ENCODE results near the gene PPIF.
A peak's percentile ranks its signal among the peaks of the same experiment; 100 is the strongest.
"Not testable (repeated sequence)": the region's sequence is repeated elsewhere in the genome, so short reads cannot be mapped to it uniquely, and the experiment has no call there.

The PPIF gene

DNA sequence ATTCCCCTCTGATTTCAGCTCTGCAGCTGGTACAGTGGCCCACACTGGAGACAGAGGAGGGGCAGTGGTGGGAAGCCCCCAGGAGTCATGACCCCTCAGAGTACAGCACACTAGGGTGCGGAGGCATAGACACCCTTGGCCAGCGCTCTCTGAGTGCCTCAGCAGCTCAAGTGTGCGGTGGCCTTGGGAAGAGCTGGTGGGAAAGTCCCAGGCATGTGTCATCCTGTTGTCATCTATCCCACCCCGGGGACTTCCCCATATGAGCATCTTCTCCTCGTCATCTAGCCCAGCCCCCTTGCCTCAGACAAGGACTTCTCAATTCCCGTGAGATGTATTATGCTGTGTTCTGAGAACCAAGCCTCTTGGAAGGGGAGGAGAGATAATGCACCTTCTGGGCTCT lies 15.6 kb upstream of the PPIF start:
- no peak for DNase-seq (ENCODE audit: low spot score)

DNA sequence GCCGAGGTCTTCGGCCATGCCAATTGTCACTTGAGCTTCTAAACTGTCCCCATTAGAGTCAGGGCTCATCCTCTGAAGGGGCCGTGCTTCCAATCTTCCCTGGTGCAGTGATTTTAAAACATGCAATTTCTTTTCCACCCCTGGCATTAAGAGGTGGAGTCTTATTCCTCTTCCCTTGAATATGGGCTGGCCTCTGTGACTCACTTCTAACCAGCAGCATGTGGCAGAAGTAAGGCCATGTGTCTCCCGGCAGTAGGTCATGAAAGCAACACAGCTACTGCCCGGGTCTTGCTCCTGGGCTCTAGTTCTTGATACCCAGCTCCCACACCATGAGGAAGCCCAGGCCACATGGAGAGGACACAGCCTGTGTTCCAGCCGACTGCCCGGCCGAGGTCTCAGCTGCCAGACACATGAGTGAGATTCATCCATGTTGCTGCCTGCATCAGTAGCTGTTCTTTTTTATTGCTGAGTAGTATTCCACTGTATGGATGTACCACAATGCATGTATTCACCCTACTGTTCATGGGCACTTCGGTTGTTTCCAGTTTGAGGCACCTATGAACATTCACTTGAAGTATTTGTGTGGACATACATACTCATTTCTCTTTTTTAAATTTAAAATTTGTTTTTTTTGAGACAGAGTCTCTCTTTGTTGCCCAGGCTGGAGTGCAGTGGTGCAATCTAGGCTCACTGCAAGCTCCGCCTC lies 14.5 kb upstream of the PPIF start:
- not testable (repeated sequence) for DNase-seq (ENCODE audit: low spot score)

DNA sequence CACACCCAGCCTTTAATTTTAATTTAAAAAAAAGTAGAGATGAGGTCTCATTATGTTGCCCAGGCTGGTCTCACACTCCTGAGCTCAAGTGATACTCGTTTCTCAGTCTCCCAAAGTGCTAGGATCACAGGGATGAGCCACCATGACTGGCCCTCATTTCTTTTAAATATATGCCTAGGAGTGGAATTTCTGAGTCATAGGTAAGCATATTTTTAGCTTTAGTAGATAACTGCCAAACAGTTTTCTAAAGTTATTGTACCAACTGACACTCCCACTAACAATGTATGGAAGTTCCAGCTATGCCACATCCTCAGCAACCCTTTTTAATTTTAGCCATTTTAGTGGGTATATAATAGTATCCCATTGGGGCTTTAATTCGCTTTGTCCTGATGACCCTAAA lies 13.8 kb upstream of the PPIF start:
- DNase-seq (ENCODE audit: low spot score), result no peak

DNA sequence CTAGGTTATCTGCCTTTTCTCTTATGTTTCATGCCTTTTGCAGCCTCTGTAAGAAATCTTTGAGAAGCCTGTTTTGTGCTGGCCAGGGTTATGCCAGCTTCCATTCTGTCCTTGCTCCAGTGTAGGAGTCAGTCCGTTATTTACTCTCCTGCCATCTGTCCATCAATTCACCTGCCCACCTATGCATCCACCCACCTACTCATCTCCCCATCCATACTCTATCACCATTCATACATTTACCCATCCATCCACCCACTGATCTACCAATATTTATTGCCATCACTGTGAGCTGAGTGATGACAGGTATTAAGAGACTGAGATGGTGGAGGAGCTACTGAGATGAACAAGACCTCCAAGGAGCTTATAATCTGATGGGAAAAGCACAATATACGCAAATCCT lies 12.7 kb upstream of the PPIF start:
- no peak for DNase-seq (ENCODE audit: low spot score)

- peak; percentile 89 for DNase-seq (ENCODE audit: low spot score)
Measured at GRCh38 chr10:79335094-79335469, 12.2 kb upstream of the PPIF start.

GRCh38 chr10:79335470-79336235 lies 11.6 kb upstream of the PPIF start:
- peak; percentile 98 for DNase-seq (ENCODE audit: low spot score)

DNA sequence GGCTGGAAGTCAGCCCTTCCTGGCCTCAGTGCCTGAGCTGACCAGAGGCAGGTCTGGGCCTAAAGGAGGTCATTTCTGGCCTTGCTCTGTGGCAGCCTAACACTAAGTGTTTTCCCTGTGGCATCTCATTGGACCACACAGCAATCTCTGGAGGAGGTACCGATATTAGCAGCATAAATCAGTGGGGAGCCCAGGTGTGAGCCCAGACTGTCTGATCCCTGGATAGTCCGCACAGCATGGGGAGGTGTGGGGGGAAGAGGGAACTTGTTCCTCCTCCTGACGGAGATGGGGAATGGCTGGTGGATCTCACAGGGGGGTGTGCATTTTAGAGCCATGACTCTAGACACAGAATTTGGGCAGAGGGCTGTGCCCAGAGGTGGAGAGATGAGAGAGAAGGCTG lies 11.0 kb upstream of the PPIF start:
- no peak for DNase-seq (ENCODE audit: low spot score)

DNA sequence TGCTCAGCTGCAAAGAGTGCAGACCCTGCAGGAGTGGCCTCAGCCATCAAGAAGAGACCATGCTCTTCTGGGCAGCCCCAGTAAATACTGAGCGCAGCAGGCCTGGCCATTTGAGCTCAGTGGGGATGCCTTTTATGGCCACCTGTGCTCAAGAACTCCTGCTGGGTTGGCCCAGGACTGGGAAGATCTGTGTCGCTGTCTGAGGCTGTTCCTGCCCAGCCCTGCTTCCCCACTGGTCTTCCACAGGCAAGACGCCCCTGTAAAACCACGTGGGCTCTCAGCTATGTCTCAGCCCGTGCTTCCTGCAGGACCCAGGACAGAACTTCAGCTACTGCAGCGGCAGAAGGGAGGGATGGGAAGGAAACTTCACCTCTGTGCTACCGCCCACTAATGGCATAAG lies 10.5 kb upstream of the PPIF start:
- DNase-seq (ENCODE audit: low spot score), result no peak

GRCh38 chr10:79337783-79338469 lies 9.3 kb upstream of the PPIF start:
- not testable (repeated sequence) for DNase-seq (ENCODE audit: low spot score)

DNA sequence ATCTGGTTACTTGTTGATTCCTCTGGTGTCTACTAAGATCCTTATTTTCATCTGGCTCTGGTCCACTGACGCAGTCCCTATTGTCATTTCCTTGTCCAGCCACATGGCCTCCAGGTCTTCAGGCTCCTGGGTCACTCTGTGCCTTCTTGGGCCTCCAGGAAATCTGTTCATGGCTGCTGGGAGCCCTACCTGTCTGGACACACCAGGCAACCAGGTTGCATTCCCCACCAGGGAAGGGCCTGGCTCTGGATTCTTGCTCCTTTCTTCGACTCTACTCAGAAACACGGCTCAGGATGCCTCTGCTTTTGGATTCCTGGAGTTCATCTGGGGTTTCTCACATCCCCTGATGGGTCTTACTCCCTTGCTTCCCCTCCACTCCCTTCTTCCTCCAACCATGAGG lies 8.0 kb upstream of the PPIF start:
- DNase-seq (ENCODE audit: low spot score), result no peak

- DNase-seq (ENCODE audit: low spot score), result no peak
Measured at GRCh38 chr10:79340646-79341244, 6.5 kb upstream of the PPIF start.

GRCh38 chr10:79342295-79342761 lies 4.9 kb upstream of the PPIF start:
- no peak for DNase-seq (ENCODE audit: low spot score)

GRCh38 chr10:79342811-79343561 lies 4.3 kb upstream of the PPIF start:
- no peak for DNase-seq (ENCODE audit: low spot score)

DNA sequence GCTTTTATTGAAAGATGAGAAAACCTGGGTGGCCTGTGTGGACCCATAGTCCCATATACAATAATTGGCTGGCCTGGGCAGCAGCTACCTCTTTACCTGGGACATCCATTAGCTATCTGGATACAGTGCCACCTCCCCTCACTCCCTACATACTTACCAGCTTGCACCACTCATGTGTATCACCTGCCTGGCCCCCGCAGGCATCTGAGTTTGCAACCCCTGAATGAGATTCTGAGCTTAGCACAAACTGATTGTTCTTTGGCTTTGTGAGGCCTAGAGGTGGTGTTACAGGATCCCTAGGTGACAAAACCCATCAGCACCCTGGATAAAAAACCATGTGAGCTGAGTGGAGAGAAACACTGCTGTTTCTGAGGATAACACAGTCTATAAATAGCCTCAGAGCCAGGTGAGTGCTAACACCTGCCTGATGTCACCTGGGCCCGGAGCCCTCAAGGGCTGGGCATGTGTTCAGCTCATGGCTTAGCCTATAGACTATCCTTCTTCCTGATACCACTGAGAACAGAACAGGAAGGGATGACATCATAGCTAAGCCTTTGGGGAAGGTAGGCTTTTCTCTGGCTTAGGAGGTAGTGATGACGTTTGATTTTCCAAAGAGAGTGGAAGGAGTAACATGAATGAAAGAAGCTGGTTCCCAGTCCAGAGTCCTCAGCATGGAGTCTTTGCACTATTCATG lies 2.6 kb upstream of the PPIF start:
- DNase-seq (ENCODE audit: low spot score), result no peak

GRCh38 chr10:79345241-79346011 lies 1.8 kb upstream of the PPIF start:
- DNase-seq (ENCODE audit: low spot score), result no peak

DNA sequence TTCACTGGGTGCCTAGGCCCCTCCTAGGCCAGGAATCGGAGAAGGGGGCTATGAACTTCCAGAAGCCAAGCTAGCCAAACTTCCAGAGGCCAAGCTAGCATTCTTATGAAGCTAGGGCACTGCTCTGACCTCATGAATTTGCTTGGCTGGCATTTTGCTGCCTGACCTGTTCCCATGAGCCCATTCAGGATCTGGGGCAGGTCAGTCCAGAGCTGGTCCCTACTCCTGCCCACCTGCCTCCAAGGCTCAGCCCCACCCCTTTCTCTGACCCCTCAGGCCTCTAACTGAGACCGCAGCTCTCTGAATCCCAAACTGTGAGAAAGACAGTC lies 1.3 kb upstream of the PPIF start:
- no peak for DNase-seq (ENCODE audit: low spot score)

GRCh38 chr10:79346388-79347225 lies 662 bp upstream of the PPIF start:
- no peak for DNase-seq (ENCODE audit: low spot score)

GRCh38 chr10:79347894-79348639 lies 798 bp downstream of the PPIF start:
- no peak for DNase-seq (ENCODE audit: low spot score)

- no peak for DNase-seq (ENCODE audit: low spot score)
Measured at GRCh38 chr10:79348640-79348988, 1.3 kb downstream of the PPIF start.
